A673 (cell line): ENCODE data around the gene CEP20.

Experiments
- EZH2 ChIP-seq: fragments of 200-600 bp; sonication (generic); IDR thresholded peaks from 2 replicates; pipeline ENCODE4 v1.6.1; 2017; ENCODE audit warnings: borderline replicate concordance, low read depth, mild to moderate bottlenecking, mixed read lengths, antibody characterized with exemption, low read length; ENCODE audit not compliant: poor library complexity, severe bottlenecking
- TF ChIP-seq, protein P1 (sequence below): fragments of 300-800, 200-600 bp; sonication (generic); conservative IDR thresholded peaks from 2 replicates; pipeline ENCODE4 v1.5.1; 2017; ENCODE audit warnings: low read depth, mild to moderate bottlenecking, antibody characterized with exemption, low read length, moderate library complexity, mixed read lengths

DNA sequence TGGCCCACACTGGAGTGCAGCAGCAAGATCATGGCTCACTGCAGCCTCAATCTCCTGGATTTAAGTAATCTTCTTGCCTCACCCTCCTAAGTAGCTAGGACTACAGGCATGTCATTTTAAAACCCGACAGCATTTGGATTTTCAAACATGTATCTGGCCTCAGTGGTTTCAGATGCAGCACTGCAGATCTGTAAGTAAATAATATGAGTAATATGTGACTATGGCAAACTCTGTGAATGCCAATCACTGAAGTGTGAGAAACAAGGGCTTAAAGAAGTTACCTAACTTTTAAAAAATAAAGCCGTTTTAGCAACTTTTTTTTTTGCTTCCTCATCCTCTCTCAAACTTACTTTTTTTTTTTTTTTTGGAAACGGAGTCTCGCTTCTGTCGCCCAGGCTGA lies 11.9 kb downstream of the CEP20 start:
- TF ChIP-seq, protein P1, sequence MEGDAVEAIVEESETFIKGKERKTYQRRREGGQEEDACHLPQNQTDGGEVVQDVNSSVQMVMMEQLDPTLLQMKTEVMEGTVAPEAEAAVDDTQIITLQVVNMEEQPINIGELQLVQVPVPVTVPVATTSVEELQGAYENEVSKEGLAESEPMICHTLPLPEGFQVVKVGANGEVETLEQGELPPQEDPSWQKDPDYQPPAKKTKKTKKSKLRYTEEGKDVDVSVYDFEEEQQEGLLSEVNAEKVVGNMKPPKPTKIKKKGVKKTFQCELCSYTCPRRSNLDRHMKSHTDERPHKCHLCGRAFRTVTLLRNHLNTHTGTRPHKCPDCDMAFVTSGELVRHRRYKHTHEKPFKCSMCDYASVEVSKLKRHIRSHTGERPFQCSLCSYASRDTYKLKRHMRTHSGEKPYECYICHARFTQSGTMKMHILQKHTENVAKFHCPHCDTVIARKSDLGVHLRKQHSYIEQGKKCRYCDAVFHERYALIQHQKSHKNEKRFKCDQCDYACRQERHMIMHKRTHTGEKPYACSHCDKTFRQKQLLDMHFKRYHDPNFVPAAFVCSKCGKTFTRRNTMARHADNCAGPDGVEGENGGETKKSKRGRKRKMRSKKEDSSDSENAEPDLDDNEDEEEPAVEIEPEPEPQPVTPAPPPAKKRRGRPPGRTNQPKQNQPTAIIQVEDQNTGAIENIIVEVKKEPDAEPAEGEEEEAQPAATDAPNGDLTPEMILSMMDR = no peak
- TF ChIP-seq EZH2 = no peak
